HUES64 (cell line): Measurements from ENCODE around the gene TRIM59.
"Not testable (repeated sequence)": the region's sequence is repeated elsewhere in the genome, so short reads cannot be mapped to it uniquely, and the experiment has no call there.

Experiments used
- H3K27ac ChIP-seq: 2 replicates; pipeline ENCODE4 v1.7.0; 2013; ENCODE audit warnings: low read depth, low read length, inconsistent platforms
- H3K27me3 ChIP-seq: 2 replicates; pipeline ENCODE4 v1.6.1; 2013; ENCODE audit warnings: mild to moderate bottlenecking, low read length; ENCODE audit not compliant: insufficient read depth
- H3K36me3 ChIP-seq: 2 replicates; pipeline ENCODE4 v1.6.1; 2013; ENCODE audit warnings: mild to moderate bottlenecking, low read length; ENCODE audit not compliant: insufficient read depth
- H3K4me1 ChIP-seq: 2 replicates; pipeline ENCODE4 v1.6.1; 2013; ENCODE audit warnings: mild to moderate bottlenecking, low read length, moderate library complexity; ENCODE audit not compliant: insufficient read depth
- H3K4me3 ChIP-seq: 2 replicates; pipeline ENCODE4 v1.5.1; 2013; ENCODE audit warnings: mild to moderate bottlenecking, low read length, moderate library complexity
- H3K9ac ChIP-seq: 2 replicates; pipeline ENCODE4 v1.6.1; 2013; ENCODE audit warnings: mild to moderate bottlenecking, low read depth, low read length
- H3K9me3 ChIP-seq: 2 replicates; pipeline ENCODE4 v1.6.1; 2013; ENCODE audit warnings: low read depth, low read length; ENCODE audit not compliant: insufficient read depth
- WGBS: fragments of 150-250, 120-280 bp; methylation state at CpG from one replicate; pipeline ENCODE4 v1.1.7; 2013; ENCODE audit warnings: missing lambda C conversion rate; 5-methylcytosine and 5-hydroxymethylcytosine counted together

The TRIM59 gene

DNA sequence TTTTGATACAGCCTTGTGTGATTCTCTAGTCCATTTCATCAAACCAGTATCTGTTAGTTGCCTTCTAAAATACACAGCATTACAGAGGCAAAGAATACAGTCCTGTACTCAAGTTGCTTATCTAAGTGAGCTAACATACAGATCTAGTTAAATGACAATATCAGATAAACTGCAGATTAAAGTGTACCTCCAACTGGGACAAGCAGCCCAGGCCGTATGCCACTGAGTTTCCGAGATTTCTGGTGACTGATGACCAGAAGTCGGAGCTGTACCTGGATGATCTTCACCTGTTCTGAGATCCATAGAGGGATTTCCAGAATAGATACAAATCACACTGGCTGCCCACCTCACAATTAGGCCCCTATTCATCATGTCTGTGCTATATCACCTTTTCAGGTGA lies 6.3 kb upstream of the TRIM59 start:
- Histone ChIP-seq H3K4me1 (peaks cover 2% of the 10 kb centered on the region; the same call in 1 of the 2 replicates), H3K9me3 (no peaks in the 10 kb centered on the region), H3K27ac (no peak overlapping the region), H3K36me3 (no peaks in the 10 kb centered on the region), H3K9ac (no peak overlapping the region), H3K27me3 (no peaks in the 10 kb centered on the region), H3K4me3 (no peak overlapping the region)
- 91% methylated on average over 3 of the region's 3 CpGs for WGBS

GRCh38 chr3:160454995-160455394 lies 5.4 kb upstream of the TRIM59 start:
- Histone ChIP-seq H3K27me3 (no peaks in the 10 kb centered on the region), H3K9ac (no peak overlapping the region), H3K9me3 (no peaks in the 10 kb centered on the region), H3K4me1 (peaks cover 7% of the 10 kb centered on the region; the same call in 1 of the 2 replicates), H3K36me3 (no peaks in the 10 kb centered on the region), H3K27ac (no peak overlapping the region), H3K4me3 (no peak overlapping the region)
- 90% methylated on average over 1 of the region's 1 CpG for WGBS

DNA sequence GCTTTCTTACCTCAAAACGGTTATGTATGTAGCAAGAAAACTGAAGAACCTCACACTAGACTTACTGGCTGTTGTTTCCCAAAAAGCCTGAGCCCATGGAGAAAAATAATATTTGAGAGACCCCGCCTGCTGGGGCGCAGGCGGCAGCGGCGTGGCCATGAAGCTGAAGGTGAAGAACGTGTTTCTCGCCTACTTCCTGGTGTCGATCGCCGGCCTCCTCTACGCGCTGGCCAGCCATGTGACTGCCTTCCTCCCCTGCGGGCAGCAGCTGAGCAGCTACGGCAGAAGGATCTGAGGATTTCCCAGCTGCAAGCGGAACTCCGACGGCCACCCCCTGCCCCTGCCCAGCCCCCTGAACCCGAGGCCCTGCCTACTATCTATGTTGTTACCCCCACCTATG lies 2.7 kb upstream of the TRIM59 start:
- H3K4me3 ChIP-seq, H3K27ac ChIP-seq, H3K36me3 ChIP-seq, H3K27me3 ChIP-seq, H3K9me3 ChIP-seq, H3K9ac ChIP-seq: not testable (repeated sequence)
- WGBS, result 95% methylated on average over 19 of the region's 19 CpGs
- H3K4me1 ChIP-seq, result peaks cover 18% of the 10 kb centered on the region

DNA sequence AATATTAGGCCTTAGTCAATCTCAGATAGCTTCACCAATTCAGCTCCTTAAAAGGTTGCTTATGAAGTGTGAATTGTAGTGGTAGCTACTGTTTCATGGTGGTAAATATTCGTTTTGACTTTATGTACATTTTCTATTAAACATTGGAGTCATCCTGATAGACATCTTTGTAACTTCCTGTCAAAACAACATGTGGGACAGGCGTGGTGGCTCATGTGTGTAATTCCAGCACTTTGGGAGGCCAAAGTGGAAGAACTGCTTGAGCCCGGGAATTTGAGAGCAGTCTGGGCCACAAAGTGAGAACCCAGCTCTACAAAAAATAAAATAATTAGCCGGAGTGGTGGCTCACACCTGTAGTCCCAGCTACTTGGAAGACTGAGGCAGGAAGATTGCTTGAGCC lies 2.0 kb upstream of the TRIM59 start:
- Histone ChIP-seq H3K27ac (no peak overlapping the region), H3K9me3 (no peaks in the 10 kb centered on the region), H3K36me3 (peaks cover 16% of the 10 kb centered on the region), H3K27me3 (no peaks in the 10 kb centered on the region), H3K4me1 (peaks cover 24% of the 10 kb centered on the region), H3K4me3 (no peak overlapping the region), H3K9ac (no peak overlapping the region)
- WGBS, result 94% methylated on average over 3 of the region's 4 CpGs

GRCh38 chr3:160450846-160451245 lies 1.3 kb upstream of the TRIM59 start:
- peak overlapping the region; percentile 92 for H3K9ac ChIP-seq
- peak overlapping the region; percentile 91 for H3K4me3 ChIP-seq
- no peaks in the 10 kb centered on the region for H3K9me3 ChIP-seq
- 67% methylated on average over 3 of the region's 3 CpGs for WGBS
- peak overlapping the region; percentile 99 for H3K27ac ChIP-seq
- H3K27me3 ChIP-seq, result no peaks in the 10 kb centered on the region
- peaks cover 24% of the 10 kb centered on the region for H3K4me1 ChIP-seq
- H3K36me3 ChIP-seq, result peaks cover 24% of the 10 kb centered on the region

GRCh38 chr3:160448845-160449635 lies 546 bp downstream of the TRIM59 start:
- WGBS, result under 1% methylated on average over 25 of the region's 26 CpGs
- peaks cover 24% of the 10 kb centered on the region for H3K4me1 ChIP-seq

DNA sequence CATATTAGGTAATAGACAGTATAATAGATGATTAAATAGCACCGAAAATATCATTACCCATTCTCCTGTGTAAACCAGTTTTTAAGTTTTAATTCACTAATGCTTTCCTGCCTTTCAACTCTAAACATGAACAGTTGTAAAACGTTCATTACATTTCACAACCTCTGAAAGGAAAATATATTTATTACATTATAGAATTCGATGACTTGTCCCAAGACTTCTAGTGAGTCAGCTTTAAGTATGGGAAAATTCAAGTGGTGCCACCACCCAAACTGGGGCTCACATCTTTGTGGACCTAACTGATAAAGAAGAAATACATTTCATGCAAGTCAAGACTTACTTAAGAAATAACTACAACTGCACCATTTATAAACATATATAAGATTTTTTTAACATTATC lies 2.0 kb downstream of the TRIM59 start:
- Histone ChIP-seq H3K4me3 (peak overlapping the region; percentile 91), H3K4me1 (peaks cover 24% of the 10 kb centered on the region), H3K36me3 (peaks cover 54% of the 10 kb centered on the region), H3K9me3 (0 out of 2 replicates have a peak, but pooled peaks cover 5% of the 10 kb centered on the region), H3K9ac (peak overlapping the region; percentile 92; the same call in 1 of the 2 replicates), H3K27me3 (no peaks in the 10 kb centered on the region), H3K27ac (no peak overlapping the region)
- WGBS, result 86% methylated on average over 2 of the region's 3 CpGs

More at GRCh38 chr3:160448845-160449635, 546 bp downstream of the TRIM59 start:
- Histone ChIP-seq H3K9me3 (no peaks in the 10 kb centered on the region), H3K36me3 (peaks cover 39% of the 10 kb centered on the region), H3K27ac (peak overlapping the region; percentile 99), H3K27me3 (no peaks in the 10 kb centered on the region), H3K9ac (peak overlapping the region; percentile 92), H3K4me3 (peak overlapping the region; percentile 91)

- Histone ChIP-seq H3K27ac (no peak overlapping the region), H3K9ac (no peak overlapping the region), H3K4me1 (peaks cover 24% of the 10 kb centered on the region), H3K36me3 (peaks cover 64% of the 10 kb centered on the region), H3K9me3 (0 out of 2 replicates have a peak, but pooled peaks cover 5% of the 10 kb centered on the region), H3K4me3 (peak overlapping the region; percentile 18), H3K27me3 (no peaks in the 10 kb centered on the region)
- 95% methylated on average over 11 of the region's 13 CpGs for WGBS
These were observed 3.0 kb downstream of the TRIM59 start for GRCh38 chr3:160446522-160447056.

DNA sequence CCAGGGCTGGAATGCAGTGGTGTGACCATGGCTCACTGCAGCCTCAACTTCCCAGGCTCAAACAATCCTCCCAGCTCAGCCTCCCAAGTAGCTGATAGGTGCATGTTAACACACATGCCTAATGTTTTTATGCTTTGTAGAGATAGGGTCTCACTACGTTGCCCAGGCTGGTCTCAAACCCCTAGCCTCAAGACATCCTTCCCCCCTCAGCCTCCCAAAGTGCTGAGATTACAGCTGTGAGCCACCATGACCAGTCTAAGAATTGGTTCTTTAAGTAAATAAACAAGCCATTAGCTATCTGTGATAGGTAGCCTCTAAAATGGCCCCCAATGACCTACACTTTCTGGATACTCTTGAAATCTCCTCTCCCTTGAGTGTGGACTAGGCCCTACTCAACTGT lies 3.7 kb downstream of the TRIM59 start:
- peaks cover 24% of the 10 kb centered on the region for H3K4me1 ChIP-seq
- no peak overlapping the region for H3K4me3 ChIP-seq
- peaks cover 68% of the 10 kb centered on the region for H3K36me3 ChIP-seq
- H3K9me3 ChIP-seq, result 0 out of 2 replicates have a peak, but pooled peaks cover 5% of the 10 kb centered on the region
- H3K27ac ChIP-seq, result no peak overlapping the region
- no peak overlapping the region for H3K9ac ChIP-seq
- WGBS, result no CpG with 5 or more reads among the region's 1 CpG
- H3K27me3 ChIP-seq, result no peaks in the 10 kb centered on the region

GRCh38 chr3:160444411-160444810 lies 5.2 kb downstream of the TRIM59 start:
- Histone ChIP-seq H3K36me3 (peaks cover 80% of the 10 kb centered on the region), H3K9me3 (0 out of 2 replicates have a peak, but pooled peaks cover 5% of the 10 kb centered on the region), H3K9ac (no peak overlapping the region), H3K4me1 (peaks cover 21% of the 10 kb centered on the region), H3K27ac (no peak overlapping the region), H3K27me3 (no peaks in the 10 kb centered on the region), H3K4me3 (no peak overlapping the region)
- WGBS, result 90% methylated on average over 1 of the region's 1 CpG

GRCh38 chr3:160440687-160441086 lies 8.9 kb downstream of the TRIM59 start:
- 93% methylated on average over 7 of the region's 7 CpGs for WGBS
- Histone ChIP-seq H3K4me3 (no peak overlapping the region), H3K9me3 (0 out of 2 replicates have a peak, but pooled peaks cover 5% of the 10 kb centered on the region), H3K27me3 (no peaks in the 10 kb centered on the region), H3K36me3 (peaks cover 89% of the 10 kb centered on the region), H3K4me1 (0 out of 2 replicates have a peak, but pooled peaks cover 4% of the 10 kb centered on the region), H3K27ac (no peak overlapping the region), H3K9ac (no peak overlapping the region)
